Heart right ventricle (tissue), 16 donors: Measurements from ENCODE around the gene UAP1. TPM values are rescaled to one million over a fixed set of nuclear protein-coding genes. Genes with fewer than 3 reads are reported as not detected.
"Not testable (repeated sequence)": the region's sequence is repeated elsewhere in the genome, so short reads cannot be mapped to it uniquely, and the experiment has no call there.

Experiments
- ATAC-seq, 8 donors: fragments of 200-7000 bp; cut with Tn5 transposase; one replicate each; pipeline ENCODE4 v1.9.1; 2020; ENCODE audit warnings: mild to moderate bottlenecking in 8 of 8, moderate library complexity in 8 of 8, moderate number of reproducible peaks in 1 of 8
- DNase-seq, 2 donors: peaks; one replicate each; pipeline ENCODE4 v3.0.0-alpha.2; 2020
- H3K27ac ChIP-seq, 10 donors: fragments of 200-600 bp; sonication (generic) in 2 of 10; one replicate each; pipeline versions ENCODE4 v1.5.0 to v1.8.0; 2020 to 2022; ENCODE audit warnings: mild to moderate bottlenecking in 3 of 10
- H3K27me3 ChIP-seq, 7 donors: fragments of 200-600 bp; one replicate each; pipeline ENCODE4 v1.8.0; 2021 to 2022; ENCODE audit warnings: mild to moderate bottlenecking in 2 of 7
- H3K36me3 ChIP-seq, 9 donors: fragments of 200-600 bp; sonication (generic) in 1 of 9; one replicate each; pipeline versions ENCODE4 v1.5.0 to v1.8.0; 2020 to 2022; ENCODE audit warnings: mild to moderate bottlenecking in 2 of 9
- H3K4me1 ChIP-seq, 9 donors: fragments of 200-600 bp; sonication (generic) in 1 of 9; one replicate each; pipeline versions ENCODE4 v1.5.0 to v1.8.0; 2020 to 2022; ENCODE audit warnings: mild to moderate bottlenecking in 4 of 9
- H3K4me3 ChIP-seq, 10 donors: fragments of 200-600 bp; sonication (generic) in 2 of 10; one replicate each; pipeline versions ENCODE4 v1.5.0 to v1.8.0; 2020 to 2022; ENCODE audit warnings: mild to moderate bottlenecking in 7 of 10, moderate library complexity in 2 of 10
- H3K9me3 ChIP-seq, 11 donors: fragments of 200-600 bp in 10 of 11; sonication (generic) in 2 of 11; one replicate each; pipeline versions ENCODE4 v1.5.0 to v1.8.0; 2013 to 2022; ENCODE audit warnings: mild to moderate bottlenecking in 2 of 11, control low read depth in 1 of 11, moderate library complexity in 1 of 11
- WGBS, 2 donors: extraction: QIAGEN DNeasy Blood & Tissue Kit; methylation state at CpG; one replicate each; pipeline ENCODE4 v1.1.7; 2013; ENCODE audit warnings: inconsistent platforms in 1 of 2; 5-methylcytosine and 5-hydroxymethylcytosine counted together
- intact Hi-C, 10 donors: fragments of 100-400 bp; cut with DNase I; formaldehyde crosslinking; loops; one replicate each; pipeline versions ENCODE4 v1.11.1 to v1.14.2; 2022
- polyA plus RNA-seq, 2 donors: library from polyadenylated mRNA; stranded (reverse); fragments of 200-250 nt; gene quantifications; one replicate each; pipeline ENCODE4 v1.2.3, GENCODE V29; 2013
- total RNA-seq, 10 donors: library from RNA; stranded (reverse); fragmentation: NEBNext Ultra II Directional in 3 of 10; extraction: Animal tissue kit (Norgen Biotek cat#: 25700) in 3 of 10; gene quantifications; one replicate each; pipeline versions ENCODE4 v1.2.1 to v1.2.4, GENCODE V29; 2021 to 2023
- TF ChIP-seq, protein P1 (sequence below), 9 donors: fragments of 200-600 bp; sonication (generic) in 2 of 9; IDR thresholded peaks; one replicate each; pipeline versions ENCODE4 v1.5.0 to v1.8.0; 2021 to 2022; ENCODE audit warnings: antibody characterized with exemption in 9 of 9, mild to moderate bottlenecking in 5 of 9, moderate library complexity in 1 of 9
- donor health status: Arrhythmogenic right ventricular cardiomyopathy.
- donor health status: ischemic (EF 13 %, LVEDD 7.1; RV severe dilation, severe dysfunction).
- donor health status: healthy with polysubstance abuse.
- donor health status: DM: no; HTN: yes; CAD: no.
- donor health status: DM: no; HTN: no; CAD: no.
- donor health status: ischemic (EF 25% LVEDD 6.9; RV normal size, moderate dysfunction).
- donor health status: ischemic (EF 25% LVEDD 5.7; RV mildly dilated, moderate dysfunction).
- donor health status: healthy.
- donor health status: DM: yes; HTN: yes; CAD: no.
- donor health status: Ischemic cardiomyopathy.
- donor health status: ischemic (EF 35%, LVEDD 5.7; RV mildly dilated, moderate dysfunction).
- donor health status: nonischemic (EF 11% LVEDD 7.7; RV severe dilation, severe dysfunction).
- donor health status: DM: yes; HTN: yes; CAD: no.
- donor health status: PGD.
- donor health status: ischemic (EF 29% LVEDD 5.4; RV normal size, mild dysfunction).
- donor health status: nonischemic (EF 23%, LVEDD 6.1; RV moderate dilation, normal function).

UAP1 gene
- total and polyA plus RNA-seq, 12 donors, result 14.6 to 48.6 (median 20.7) TPM

DNA sequence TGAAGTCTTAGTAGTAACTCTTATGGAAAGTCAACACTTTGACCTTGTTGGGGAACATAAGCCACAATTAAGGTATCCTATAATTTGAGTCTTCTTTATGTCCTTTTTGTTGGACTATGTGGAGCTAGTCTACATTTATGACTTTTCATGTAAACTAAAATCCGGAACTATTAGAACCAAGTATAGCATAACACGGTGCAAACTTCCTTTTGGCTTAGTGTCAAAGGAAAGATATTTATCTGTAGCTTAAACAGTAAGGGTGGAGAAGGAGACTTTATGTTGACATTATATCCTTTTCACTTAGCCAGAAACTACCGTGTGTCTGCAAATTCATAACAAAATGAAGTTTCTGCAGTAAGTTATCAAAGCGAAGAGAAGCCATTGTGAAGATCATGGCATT is 7.3 kb downstream of the UAP1 start:
- DNase-seq (no peak), ATAC-seq (no peak)
- TF ChIP-seq, protein P1, sequence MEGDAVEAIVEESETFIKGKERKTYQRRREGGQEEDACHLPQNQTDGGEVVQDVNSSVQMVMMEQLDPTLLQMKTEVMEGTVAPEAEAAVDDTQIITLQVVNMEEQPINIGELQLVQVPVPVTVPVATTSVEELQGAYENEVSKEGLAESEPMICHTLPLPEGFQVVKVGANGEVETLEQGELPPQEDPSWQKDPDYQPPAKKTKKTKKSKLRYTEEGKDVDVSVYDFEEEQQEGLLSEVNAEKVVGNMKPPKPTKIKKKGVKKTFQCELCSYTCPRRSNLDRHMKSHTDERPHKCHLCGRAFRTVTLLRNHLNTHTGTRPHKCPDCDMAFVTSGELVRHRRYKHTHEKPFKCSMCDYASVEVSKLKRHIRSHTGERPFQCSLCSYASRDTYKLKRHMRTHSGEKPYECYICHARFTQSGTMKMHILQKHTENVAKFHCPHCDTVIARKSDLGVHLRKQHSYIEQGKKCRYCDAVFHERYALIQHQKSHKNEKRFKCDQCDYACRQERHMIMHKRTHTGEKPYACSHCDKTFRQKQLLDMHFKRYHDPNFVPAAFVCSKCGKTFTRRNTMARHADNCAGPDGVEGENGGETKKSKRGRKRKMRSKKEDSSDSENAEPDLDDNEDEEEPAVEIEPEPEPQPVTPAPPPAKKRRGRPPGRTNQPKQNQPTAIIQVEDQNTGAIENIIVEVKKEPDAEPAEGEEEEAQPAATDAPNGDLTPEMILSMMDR (IDR thresholded peaks at IDR 0.05), result no peak
- Histone ChIP-seq H3K27ac (no peak overlapping the region), H3K9me3 (no peaks in the 10 kb centered on the region), H3K36me3 (peaks cover 0 to 39% (median 5%) of the 10 kb centered on the region in 9 donors), H3K4me1 (peaks cover 0 to 27% (median 15%) of the 10 kb centered on the region in 9 donors), H3K27me3 (no peaks in the 10 kb centered on the region), H3K4me3 (no peak overlapping the region)
- intact Hi-C loops, result loop anchor here in 1 of 10 donors (10.0 kb wide), 1 partner anchor 74 kb away; the partner anchor contains the start of gene UHMK1
- 66 to 79% methylated on average over 4 of the region's 4 CpGs for WGBS, 2 donors

DNA sequence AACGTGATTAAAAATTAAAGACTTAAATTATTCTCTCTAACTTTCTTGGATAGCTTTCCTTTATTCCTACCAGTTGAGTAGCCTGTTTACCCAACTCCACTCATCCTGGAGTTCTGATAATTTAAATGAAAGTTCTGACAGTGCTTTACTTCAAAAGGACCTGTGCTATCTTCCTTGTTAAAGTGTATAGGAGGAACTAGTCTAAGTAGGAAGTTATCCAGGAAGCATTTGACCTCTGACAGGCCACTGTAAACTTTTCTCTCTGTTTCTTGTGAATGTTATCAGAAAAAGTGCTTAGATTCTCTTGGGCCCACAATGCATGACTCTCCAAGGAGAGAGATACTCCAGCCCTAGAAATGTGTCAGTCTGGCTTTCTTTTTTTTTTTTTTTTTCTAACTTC is 9.2 kb downstream of the UAP1 start:
- Histone ChIP-seq H3K36me3 (peaks cover 0 to 39% (median 5%) of the 10 kb centered on the region in 9 donors), H3K4me3 (no peak overlapping the region), H3K27ac (no peak overlapping the region), H3K27me3 (no peaks in the 10 kb centered on the region), H3K9me3 (no peaks in the 10 kb centered on the region), H3K4me1 (peaks cover 0 to 19% (median 11%) of the 10 kb centered on the region in 9 donors)
- ATAC-seq (no peak), DNase-seq (no peak)
- TF ChIP-seq, protein P1 (IDR thresholded peaks at IDR 0.05), result no peak
- 84 to 93% methylated on average over 1 of the region's 1 CpG for WGBS, 2 donors
- intact Hi-C loops, result no loop called here

DNA sequence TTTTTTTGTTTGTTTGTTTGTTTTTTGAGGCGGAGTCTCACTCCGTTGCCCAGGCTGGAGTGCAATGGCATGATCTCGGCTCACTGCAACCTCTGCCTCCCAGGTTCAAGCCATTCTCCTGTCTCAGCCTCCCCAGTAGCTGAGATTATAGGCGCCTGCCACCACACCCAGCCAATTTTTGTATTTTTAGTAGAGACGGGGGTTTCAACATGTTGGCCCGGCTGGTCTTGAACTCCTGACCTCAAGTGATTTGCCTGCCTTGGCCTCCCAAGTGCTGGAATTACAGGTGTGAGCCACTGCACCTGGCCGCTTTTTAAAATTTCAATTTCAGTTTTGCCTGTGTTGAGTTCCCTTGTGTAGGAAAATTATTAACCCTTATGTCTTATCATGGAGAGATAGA is 9.6 kb downstream of the UAP1 start:
- DNase-seq, H3K27me3 ChIP-seq, H3K9me3 ChIP-seq, intact Hi-C loops, ATAC-seq, H3K4me3 ChIP-seq, H3K27ac ChIP-seq: not testable (repeated sequence)
- 92 to 96% methylated on average over 7 of the region's 7 CpGs for WGBS, 2 donors
- peaks cover 0 to 19% (median 11%) of the 10 kb centered on the region in 9 donors for H3K4me1 ChIP-seq
- peaks cover 0 to 40% (median 5%) of the 10 kb centered on the region in 9 donors for H3K36me3 ChIP-seq

DNA sequence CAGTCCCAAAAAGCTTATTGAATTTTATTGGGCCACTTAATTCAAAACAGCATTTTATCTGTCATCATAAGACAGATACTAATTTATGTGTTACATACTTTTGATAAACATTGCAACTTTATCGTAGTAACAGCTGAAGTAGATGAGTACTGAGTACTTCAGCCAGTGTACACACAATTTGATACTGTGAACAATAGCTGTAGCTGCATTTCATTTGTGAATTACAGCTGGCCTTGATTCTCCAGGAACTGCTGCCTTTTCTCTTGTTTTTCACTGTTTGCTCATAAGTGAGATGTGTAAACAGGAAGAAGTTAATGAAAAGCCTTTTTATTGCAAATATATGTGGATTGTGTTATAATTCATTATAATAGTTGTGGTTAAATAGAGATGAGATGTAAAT is 10.2 kb downstream of the UAP1 start:
- H3K4me1 ChIP-seq, result peaks cover 0 to 19% (median 11%) of the 10 kb centered on the region in 9 donors
- 62 to 69% methylated on average over 1 of the region's 1 CpG for WGBS, 2 donors
- H3K9me3 ChIP-seq, result no peaks in the 10 kb centered on the region
- TF ChIP-seq, protein P1 (IDR thresholded peaks at IDR 0.05), result no peak
- no peak overlapping the region for H3K4me3 ChIP-seq
- intact Hi-C loops, result no loop called here
- H3K27me3 ChIP-seq, result no peaks in the 10 kb centered on the region
- no peak for DNase-seq
- H3K27ac ChIP-seq, result no peak overlapping the region
- peaks cover 0 to 37% (median 5%) of the 10 kb centered on the region in 9 donors for H3K36me3 ChIP-seq
- ATAC-seq, result no peak

DNA sequence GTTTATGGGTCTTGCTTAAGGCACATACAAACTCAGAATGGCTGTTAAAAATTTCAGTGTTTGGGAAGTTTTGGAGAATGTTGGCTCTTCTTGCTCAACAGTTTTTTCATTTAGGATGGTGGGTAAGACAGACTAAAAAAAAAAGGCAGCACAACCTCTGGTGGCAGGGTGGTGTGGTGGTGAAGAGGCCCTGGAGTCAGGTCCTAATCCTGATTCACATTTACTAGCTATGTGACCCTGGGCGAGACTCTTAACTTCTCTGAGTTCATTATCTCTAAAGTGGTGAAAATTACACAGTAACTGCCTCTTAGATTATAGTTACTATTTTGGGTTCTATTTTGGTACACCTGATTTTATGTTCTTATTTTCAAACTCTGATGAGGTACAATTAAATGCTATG is 11.6 kb downstream of the UAP1 start:
- no peak for ATAC-seq
- H3K4me1 ChIP-seq, result peaks cover 0 to 19% (median 11%) of the 10 kb centered on the region in 9 donors
- H3K27ac ChIP-seq, result no peak overlapping the region

More for the DNA sequence above, 11.6 kb downstream of the UAP1 start:
- H3K9me3 ChIP-seq, result no peaks in the 10 kb centered on the region
- intact Hi-C loops, result no loop called here
- no peak overlapping the region for H3K4me3 ChIP-seq
- WGBS, 2 donors, result 82 to 94% methylated on average over 1 of the region's 1 CpG
- DNase-seq, result no peak
- no peaks in the 10 kb centered on the region for H3K27me3 ChIP-seq
- peaks cover 0 to 37% (median 2%) of the 10 kb centered on the region in 9 donors for H3K36me3 ChIP-seq
- TF ChIP-seq, protein P1 (IDR thresholded peaks at IDR 0.05), result no peak
